SK-N-MC (cell line): ENCODE measurements around the gene RAB11FIP3.
"Not testable (repeated sequence)": the region's sequence is repeated elsewhere in the genome, so short reads cannot be mapped to it uniquely, and the experiment has no call there.

Source experiments
- DNase-seq: peaks from one replicate; pipeline ENCODE4 v3.0.0-alpha.2; 2011; ENCODE audit warnings: low read depth, low spot score
- H3K27ac ChIP-seq: fragments of 200-600 bp; sonication (generic); 2 replicates; pipeline ENCODE4 v1.5.1; 2016; ENCODE audit warnings: mixed run types
- H3K36me3 ChIP-seq: fragments of 200-600 bp; sonication (generic); 2 replicates; pipeline ENCODE4 v1.6.1; 2017; ENCODE audit warnings: antibody characterized with exemption, low read length, mixed read lengths; ENCODE audit not compliant: insufficient read depth
- H3K4me3 ChIP-seq: fragments of 200-600 bp; sonication (generic); 2 replicates; pipeline ENCODE4 v1.5.1; 2016
- H3K9ac ChIP-seq: fragments of 200-600 bp; sonication (generic); 2 replicates; pipeline ENCODE4 v1.8.0; 2017; ENCODE audit warnings: mixed run types, mixed read lengths; ENCODE audit not compliant: insufficient read length
- H3K9me3 ChIP-seq: fragments of 200-600 bp; sonication (generic); 2 replicates; pipeline ENCODE4 v1.6.1; 2017; ENCODE audit warnings: low read depth, mild to moderate bottlenecking, antibody characterized with exemption, low read length, moderate library complexity, mixed read lengths
- EZH2 ChIP-seq: fragments of 200-600 bp; sonication (generic); IDR thresholded peaks from one replicate; pipeline ENCODE4 v1.6.1; 2017; ENCODE audit warnings: antibody characterized with exemption
- FOXP2 ChIP-seq: optimal IDR thresholded peaks from 2 replicates; pipeline ENCODE3; 2011; ENCODE audit warnings: mild to moderate bottlenecking, moderate library complexity; ENCODE audit not compliant: insufficient read depth; ENCODE audit errors: extremely low read length, control extremely low read depth
- POLR2AphosphoS5 ChIP-seq: IDR thresholded peaks from 2 replicates; pipeline ENCODE4 v1.6.1; 2012; ENCODE audit warnings: mild to moderate bottlenecking, low read depth, low read length, borderline replicate concordance

Gene RAB11FIP3

GRCh38 chr16:379961-380761 lies 45.3 kb upstream of the RAB11FIP3 start:
- Histone ChIP-seq H3K4me3 (no peak overlapping the region), H3K9ac (no peak overlapping the region), H3K9me3 (no peaks in the 10 kb centered on the region), H3K27ac (no peak overlapping the region), H3K36me3 (no peaks in the 10 kb centered on the region)
- no peak for DNase-seq
- no peak for TF ChIP-seq EZH2
- TF ChIP-seq FOXP2, result no peak
- TF ChIP-seq POLR2AphosphoS5, result no peak

GRCh38 chr16:380762-381011 lies 44.8 kb upstream of the RAB11FIP3 start:
- peak overlapping the region; percentile 3 for H3K9ac ChIP-seq
- H3K9me3 ChIP-seq, result no peaks in the 10 kb centered on the region
- no peak for TF ChIP-seq EZH2
- TF ChIP-seq FOXP2, result no peak
- TF ChIP-seq POLR2AphosphoS5, result no peak
- H3K36me3 ChIP-seq, result no peaks in the 10 kb centered on the region
- H3K27ac ChIP-seq, result no peak overlapping the region
- H3K4me3 ChIP-seq, result peak overlapping the region; percentile 71
- DNase-seq, result no peak

GRCh38 chr16:381012-381788 lies 44.2 kb upstream of the RAB11FIP3 start:
- H3K9me3 ChIP-seq, result no peaks in the 10 kb centered on the region
- no peaks in the 10 kb centered on the region for H3K36me3 ChIP-seq
- H3K4me3 ChIP-seq, result peak overlapping the region; percentile 71
- H3K27ac ChIP-seq, result no peak overlapping the region
- TF ChIP-seq FOXP2, result no peak
- no peak for TF ChIP-seq EZH2
- TF ChIP-seq POLR2AphosphoS5, result no peak
- peak overlapping the region; percentile 46 for H3K9ac ChIP-seq
- DNase-seq, result no peak

- TF ChIP-seq POLR2AphosphoS5 (peak; percentile 65; the same call in 1 of the 2 replicates), FOXP2 (no peak), EZH2 (no peak)
- peak within 1 kb of the TSS; percentile 85 for H3K9ac ChIP-seq
- no peaks in the 10 kb centered on the region for H3K9me3 ChIP-seq
- no peaks in the 10 kb centered on the region for H3K36me3 ChIP-seq
- no peak within 1 kb of the TSS for H3K27ac ChIP-seq
- peak within 1 kb of the TSS; percentile 91 for H3K4me3 ChIP-seq
- no peak for DNase-seq
These were observed 43.4 kb upstream of the RAB11FIP3 start, which contains the start of gene PGAP6 for GRCh38 chr16:381789-382717. Gene PGAP6 (minus strand): TSS chr16:381978. CDS start chr16:381821, 157 bp downstream.

- no peak overlapping the region for H3K9ac ChIP-seq
- 0 out of 2 replicates have a peak overlapping the region, but pooled peaks have one; percentile 25 for H3K27ac ChIP-seq
- TF ChIP-seq EZH2 (no peak), POLR2AphosphoS5 (no peak), FOXP2 (no peak)
- H3K4me3 ChIP-seq, result no peak overlapping the region
- no peak for DNase-seq
- no peaks in the 10 kb centered on the region for H3K36me3 ChIP-seq
- H3K9me3 ChIP-seq, result no peaks in the 10 kb centered on the region
These were observed 42.0 kb upstream of the RAB11FIP3 start for GRCh38 chr16:383326-384051.

- Histone ChIP-seq H3K36me3 (no peaks in the 10 kb centered on the region), H3K27ac (no peak overlapping the region), H3K4me3 (no peak overlapping the region), H3K9me3 (no peaks in the 10 kb centered on the region), H3K9ac (no peak overlapping the region)
- TF ChIP-seq FOXP2 (no peak), POLR2AphosphoS5 (no peak), EZH2 (no peak)
- no peak for DNase-seq
These were observed 38.8 kb upstream of the RAB11FIP3 start for GRCh38 chr16:386641-387156.

- not testable (repeated sequence) for H3K9me3 ChIP-seq, H3K4me3 ChIP-seq, H3K36me3 ChIP-seq, H3K9ac ChIP-seq, DNase-seq
- peak overlapping the region; percentile 57; the same call in 1 of the 2 replicates for H3K27ac ChIP-seq
These were observed 37.4 kb upstream of the RAB11FIP3 start for GRCh38 chr16:387761-388666.

- H3K36me3 ChIP-seq, result no peaks in the 10 kb centered on the region
- no peaks in the 10 kb centered on the region; the same call in 1 of the 2 replicates for H3K9me3 ChIP-seq
- no peak overlapping the region for H3K9ac ChIP-seq
- no peak overlapping the region for H3K4me3 ChIP-seq
- DNase-seq, result no peak
- no peak overlapping the region for H3K27ac ChIP-seq
- TF ChIP-seq FOXP2 (no peak), EZH2 (no peak), POLR2AphosphoS5 (no peak)
These were observed 36.1 kb upstream of the RAB11FIP3 start for GRCh38 chr16:389352-389751.
